Measurements from ENCODE around the gene EXOC3L4. TPM values are rescaled to one million over a fixed set of nuclear protein-coding genes. Genes with fewer than 3 reads are reported as not detected.
A peak's percentile ranks its signal among the peaks of the same experiment; 100 is the strongest.
"Not testable (repeated sequence)": the region's sequence is repeated elsewhere in the genome, so short reads cannot be mapped to it uniquely, and the experiment has no call there.

The EXOC3L4 gene
- total and polyA plus RNA-seq, 5 donors, result 0.63 to 2.5 (median 1.2) TPM

GRCh38 chr14:103109535-103110441, 15.3 kb downstream of the EXOC3L4 start:
- intact Hi-C loops (cut with DNase I), result loop anchor here in 3 of 4 donors (5.0 to 10.0 kb wide), 4 partner anchors 75 to 185 kb away; no protein-coding TSS in a partner anchor
- peak; percentile 64 to 83 (median 82) for DNase-seq
- WGBS, result 36% methylated on average over 32 of the region's 32 CpGs

GRCh38 chr14:103110681-103111231, 16.2 kb downstream of the EXOC3L4 start:
- no peaks in the 10 kb centered on the region for H3K27me3 ChIP-seq (ENCODE audit: control insufficient read depth, insufficient read depth)
- H3K27ac ChIP-seq (ENCODE audit: low read length), result no peak overlapping the region
- DNase-seq (peak in 2 of 3 donors; percentile 82 to 86), ATAC-seq (peak; percentile 40 to 50)
- no peaks in the 10 kb centered on the region for H3K4me1 ChIP-seq (ENCODE audit: control insufficient read depth, insufficient read depth, low read length)
- intact Hi-C loops (cut with DNase I), result no loop called here
- 51% methylated on average over 14 of the region's 14 CpGs for WGBS
- H3K4me3 ChIP-seq (ENCODE audit: low read length), result no peak overlapping the region
- H3K9me3 ChIP-seq (ENCODE audit: control insufficient read depth, low read length), result no peaks in the 10 kb centered on the region

More at GRCh38 chr14:103109535-103110441, 15.3 kb downstream of the EXOC3L4 start:
- no peaks in the 10 kb centered on the region for H3K9me3 ChIP-seq (ENCODE audit: control insufficient read depth, low read length)
- peak; percentile 42 to 45 for ATAC-seq
- H3K4me1 ChIP-seq (ENCODE audit: control insufficient read depth, insufficient read depth, low read length), result no peaks in the 10 kb centered on the region
- no peaks in the 10 kb centered on the region for H3K27me3 ChIP-seq (ENCODE audit: control insufficient read depth, insufficient read depth)
- no peak overlapping the region for H3K27ac ChIP-seq (ENCODE audit: low read length)
- H3K4me3 ChIP-seq (ENCODE audit: low read length), result no peak overlapping the region

DNA sequence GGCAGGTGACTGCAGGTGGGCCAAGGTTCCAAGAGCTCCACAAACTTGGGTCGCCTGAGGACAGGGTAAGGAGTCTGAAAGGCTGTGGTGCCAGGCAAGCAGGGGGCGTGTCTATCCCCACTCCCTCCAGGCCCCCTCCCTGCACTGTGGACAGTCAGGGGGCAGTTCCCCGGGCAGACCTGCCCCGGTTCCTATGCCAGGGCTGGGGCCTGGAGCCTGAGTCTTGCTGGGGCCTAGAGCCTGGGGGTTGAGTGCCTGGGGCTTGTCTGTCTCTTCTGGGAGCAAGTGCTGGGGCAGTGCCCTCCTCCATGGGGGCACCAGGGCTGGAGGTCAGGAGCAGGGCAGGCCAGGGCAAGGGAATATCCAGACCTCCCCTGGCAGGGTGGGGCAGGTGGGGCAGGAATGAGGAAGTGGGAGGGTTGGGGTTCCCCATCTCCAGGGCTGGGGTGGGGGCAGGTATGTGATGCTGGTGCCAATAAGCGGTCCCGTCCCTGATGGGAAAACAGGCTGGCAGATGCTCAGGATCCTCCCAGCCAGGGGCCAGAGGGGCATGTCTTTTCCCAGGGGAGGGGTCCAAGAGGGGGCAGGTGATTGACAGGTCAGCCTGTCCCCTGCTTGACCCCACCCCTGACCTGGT, 16.8 kb downstream of the EXOC3L4 start:
- peak in 1 of 2 donors; percentile 4 for ATAC-seq
- WGBS, result 73% methylated on average over 6 of the region's 6 CpGs
- no peaks in the 10 kb centered on the region for H3K4me1 ChIP-seq (ENCODE audit: control insufficient read depth, insufficient read depth, low read length)

GRCh38 chr14:103112400-103113243, 18.1 kb downstream of the EXOC3L4 start:
- 72% methylated on average over 11 of the region's 11 CpGs for WGBS
- no peak for ATAC-seq
- H3K27ac ChIP-seq (ENCODE audit: low read length), result no peak overlapping the region

More for the DNA sequence above, 16.8 kb downstream of the EXOC3L4 start:
- Histone ChIP-seq H3K27ac (ENCODE audit: low read length) (no peak overlapping the region), H3K9me3 (ENCODE audit: control insufficient read depth, low read length) (no peaks in the 10 kb centered on the region), H3K27me3 (ENCODE audit: control insufficient read depth, insufficient read depth) (no peaks in the 10 kb centered on the region), H3K4me3 (ENCODE audit: low read length) (no peak overlapping the region)
- DNase-seq, result no peak
- intact Hi-C loops (cut with DNase I), result no loop called here

GRCh38 chr14:103113303-103113702, 18.8 kb downstream of the EXOC3L4 start:
- no peaks in the 10 kb centered on the region for H3K27me3 ChIP-seq (ENCODE audit: control insufficient read depth, insufficient read depth)
- no peak overlapping the region for H3K27ac ChIP-seq (ENCODE audit: low read length)
- no peak for ATAC-seq
- peaks cover 3% of the 10 kb centered on the region for H3K4me1 ChIP-seq (ENCODE audit: control insufficient read depth, insufficient read depth, low read length)
- 79% methylated on average over 5 of the region's 5 CpGs for WGBS
- H3K4me3 ChIP-seq (ENCODE audit: low read length), result no peak overlapping the region
- H3K9me3 ChIP-seq (ENCODE audit: control insufficient read depth, low read length), result no peaks in the 10 kb centered on the region
- no peak for DNase-seq
- intact Hi-C loops (cut with DNase I), result no loop called here

More at GRCh38 chr14:103112400-103113243, 18.1 kb downstream of the EXOC3L4 start:
- no peaks in the 10 kb centered on the region for H3K9me3 ChIP-seq (ENCODE audit: control insufficient read depth, low read length)
- H3K4me1 ChIP-seq (ENCODE audit: control insufficient read depth, insufficient read depth, low read length), result no peaks in the 10 kb centered on the region
- intact Hi-C loops (cut with DNase I), result no loop called here
- no peak overlapping the region for H3K4me3 ChIP-seq (ENCODE audit: low read length)
- H3K27me3 ChIP-seq (ENCODE audit: control insufficient read depth, insufficient read depth), result no peaks in the 10 kb centered on the region
- no peak for DNase-seq

- intact Hi-C loops (cut with DNase I), result no loop called here
- no peaks in the 10 kb centered on the region for H3K9me3 ChIP-seq (ENCODE audit: control insufficient read depth, low read length)
- WGBS, result 86% methylated on average over 13 of the region's 13 CpGs
- ATAC-seq (no peak), DNase-seq (no peak)
- H3K4me3 ChIP-seq (ENCODE audit: low read length), result no peak overlapping the region
- no peak overlapping the region for H3K27ac ChIP-seq (ENCODE audit: low read length)
- H3K27me3 ChIP-seq (ENCODE audit: control insufficient read depth, insufficient read depth), result no peaks in the 10 kb centered on the region
- H3K4me1 ChIP-seq (ENCODE audit: control insufficient read depth, insufficient read depth, low read length), result peaks cover 4% of the 10 kb centered on the region
Measured at GRCh38 chr14:103113774-103114173, 19.2 kb downstream of the EXOC3L4 start.

- intact Hi-C loops (cut with DNase I); DNase-seq; H3K4me3 ChIP-seq (ENCODE audit: low read length); H3K27ac ChIP-seq (ENCODE audit: low read length); H3K27me3 ChIP-seq (ENCODE audit: control insufficient read depth, insufficient read depth); H3K9me3 ChIP-seq (ENCODE audit: control insufficient read depth, low read length); H3K4me1 ChIP-seq (ENCODE audit: control insufficient read depth, insufficient read depth, low read length); ATAC-seq: not testable (repeated sequence)
- 63% methylated on average over 12 of the region's 12 CpGs for WGBS
Measured at GRCh38 chr14:103115086-103115679, 20.7 kb downstream of the EXOC3L4 start.

DNA sequence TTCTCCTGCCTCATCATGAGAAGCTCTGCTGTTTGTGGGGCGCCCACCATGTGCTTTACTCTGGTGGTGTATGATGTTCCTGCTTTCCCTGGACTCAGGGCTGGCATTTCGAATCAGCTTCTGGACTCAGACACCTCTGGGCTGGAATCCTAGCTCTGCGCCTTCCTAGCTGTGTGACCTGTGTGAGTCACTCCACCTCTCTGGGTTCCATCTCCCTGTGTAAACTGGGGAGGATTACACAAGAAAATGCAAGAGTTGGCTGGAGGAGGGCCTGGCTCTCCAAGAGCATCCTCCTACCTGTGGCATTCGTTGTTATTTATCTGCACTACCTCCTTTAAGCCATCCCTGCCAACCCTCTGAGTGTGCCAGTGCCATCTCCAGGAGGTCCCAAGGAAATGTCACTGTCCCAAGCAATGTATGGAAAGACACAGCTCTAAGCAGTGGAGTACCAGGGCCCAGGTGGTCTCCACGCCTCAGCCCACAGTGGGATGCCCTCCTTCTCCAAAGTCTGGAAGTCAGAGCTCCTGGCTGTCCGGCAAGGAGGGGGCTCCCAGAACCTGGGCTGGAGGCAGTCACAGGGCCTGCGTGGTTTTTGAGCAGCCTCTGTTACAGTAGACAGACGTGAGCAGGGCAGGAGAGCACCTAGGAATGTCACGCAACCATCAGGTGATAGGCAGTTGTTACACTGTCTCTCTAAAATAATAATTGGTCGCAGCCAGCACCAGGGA, 21.5 kb downstream of the EXOC3L4 start:
- 93% methylated on average over 10 of the region's 10 CpGs for WGBS
- Histone ChIP-seq H3K27me3 (ENCODE audit: control insufficient read depth, insufficient read depth) (no peaks in the 10 kb centered on the region), H3K4me3 (ENCODE audit: low read length) (no peak overlapping the region), H3K4me1 (ENCODE audit: control insufficient read depth, insufficient read depth, low read length) (peaks cover 8% of the 10 kb centered on the region), H3K9me3 (ENCODE audit: control insufficient read depth, low read length) (no peaks in the 10 kb centered on the region), H3K27ac (ENCODE audit: low read length) (no peak overlapping the region)
- intact Hi-C loops (cut with DNase I), result no loop called here
- ATAC-seq (no peak), DNase-seq (no peak)

DNA sequence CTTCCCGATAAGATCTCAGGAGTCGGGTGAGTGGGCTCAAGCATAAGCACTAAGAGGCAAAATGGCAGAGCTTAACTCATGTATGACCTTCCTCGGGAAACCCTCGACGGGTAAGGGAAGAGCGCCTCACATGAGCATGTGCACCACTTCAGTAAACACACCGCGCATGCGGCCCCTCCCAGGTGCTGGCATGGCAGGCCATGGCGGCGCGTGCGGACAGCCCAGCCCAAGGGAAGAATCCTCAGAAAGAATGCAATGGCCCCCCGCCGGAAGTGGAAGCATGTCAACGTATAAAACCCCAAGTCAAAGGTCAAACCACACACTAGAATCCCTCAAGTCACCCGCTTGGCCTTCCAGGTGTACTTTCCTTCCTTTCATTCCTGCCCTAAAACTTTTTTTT, 22.1 kb downstream of the EXOC3L4 start:
- WGBS, result 92% methylated on average over 17 of the region's 17 CpGs
- H3K27ac ChIP-seq (ENCODE audit: low read length), result no peak overlapping the region
- peaks cover 8% of the 10 kb centered on the region for H3K4me1 ChIP-seq (ENCODE audit: control insufficient read depth, insufficient read depth, low read length)
- H3K4me3 ChIP-seq (ENCODE audit: low read length), result no peak overlapping the region
- no peaks in the 10 kb centered on the region for H3K27me3 ChIP-seq (ENCODE audit: control insufficient read depth, insufficient read depth)
- DNase-seq (peak in 1 of 3 donors; percentile 56), ATAC-seq (no peak)
- intact Hi-C loops (cut with DNase I), result no loop called here
- H3K9me3 ChIP-seq (ENCODE audit: control insufficient read depth, low read length), result no peaks in the 10 kb centered on the region

- ATAC-seq; H3K4me3 ChIP-seq (ENCODE audit: low read length); H3K27ac ChIP-seq (ENCODE audit: low read length); H3K9me3 ChIP-seq (ENCODE audit: control insufficient read depth, low read length); H3K4me1 ChIP-seq (ENCODE audit: control insufficient read depth, insufficient read depth, low read length); intact Hi-C loops (cut with DNase I); H3K27me3 ChIP-seq (ENCODE audit: control insufficient read depth, insufficient read depth): not testable (repeated sequence)
- peak in 1 of 3 donors; percentile 14 for DNase-seq
- WGBS, result 93% methylated on average over 7 of the region's 7 CpGs
Measured at GRCh38 chr14:103117499-103117898, 23.0 kb downstream of the EXOC3L4 start.
